ENCODE data around the gene MAN1A1. TPM values are rescaled to one million over a fixed set of nuclear protein-coding genes. Genes with fewer than 3 reads are reported as not detected.
"Not testable (repeated sequence)": the region's sequence is repeated elsewhere in the genome, so short reads cannot be mapped to it uniquely, and the experiment has no call there.

Gene MAN1A1
- total RNA-seq, 1 donor, result 33.4 TPM

GRCh38 chr6:119171088-119171841 lies 178.3 kb downstream of the MAN1A1 start:
- no peak overlapping the region for H3K4me3 ChIP-seq (ENCODE audit: low read length)
- no peaks in the 10 kb centered on the region for H3K9me3 ChIP-seq (ENCODE audit: low read depth, low read length)
- H3K27me3 ChIP-seq (ENCODE audit: insufficient read depth, low read length), result no peaks in the 10 kb centered on the region
- H3K4me1 ChIP-seq (ENCODE audit: insufficient read depth, low read length), result no peaks in the 10 kb centered on the region

- Histone ChIP-seq H3K4me1 (ENCODE audit: insufficient read depth, low read length) (no peaks in the 10 kb centered on the region), H3K9me3 (ENCODE audit: low read depth, low read length) (no peaks in the 10 kb centered on the region), H3K27me3 (ENCODE audit: insufficient read depth, low read length) (no peaks in the 10 kb centered on the region), H3K4me3 (ENCODE audit: low read length) (no peak overlapping the region)
These were observed 179.0 kb downstream of the MAN1A1 start for GRCh38 chr6:119170447-119171087.

- H3K4me3 ChIP-seq (ENCODE audit: low read length), result no peak overlapping the region
- H3K27me3 ChIP-seq (ENCODE audit: insufficient read depth, low read length), result no peaks in the 10 kb centered on the region
- no peaks in the 10 kb centered on the region for H3K9me3 ChIP-seq (ENCODE audit: low read depth, low read length)
- H3K4me1 ChIP-seq (ENCODE audit: insufficient read depth, low read length), result no peaks in the 10 kb centered on the region
These were observed 179.5 kb downstream of the MAN1A1 start for GRCh38 chr6:119170103-119170446.

GRCh38 chr6:119169355-119169754 lies 180.2 kb downstream of the MAN1A1 start:
- H3K4me1 ChIP-seq (ENCODE audit: insufficient read depth, low read length); H3K4me3 ChIP-seq (ENCODE audit: low read length); H3K9me3 ChIP-seq (ENCODE audit: low read depth, low read length); H3K27me3 ChIP-seq (ENCODE audit: insufficient read depth, low read length): not testable (repeated sequence)

GRCh38 chr6:119166024-119166784 lies 183.4 kb downstream of the MAN1A1 start:
- peaks cover 6% of the 10 kb centered on the region for H3K4me1 ChIP-seq (ENCODE audit: insufficient read depth, low read length)
- H3K4me3 ChIP-seq (ENCODE audit: low read length), result no peak overlapping the region
- H3K27me3 ChIP-seq (ENCODE audit: insufficient read depth, low read length), result no peaks in the 10 kb centered on the region
- H3K9me3 ChIP-seq (ENCODE audit: low read depth, low read length), result no peaks in the 10 kb centered on the region

GRCh38 chr6:119163006-119163405 lies 186.6 kb downstream of the MAN1A1 start:
- peaks cover 6% of the 10 kb centered on the region for H3K4me1 ChIP-seq (ENCODE audit: insufficient read depth, low read length)
- no peaks in the 10 kb centered on the region for H3K9me3 ChIP-seq (ENCODE audit: low read depth, low read length)
- H3K4me3 ChIP-seq (ENCODE audit: low read length), result no peak overlapping the region
- H3K27me3 ChIP-seq (ENCODE audit: insufficient read depth, low read length), result no peaks in the 10 kb centered on the region

- Histone ChIP-seq H3K4me1 (ENCODE audit: insufficient read depth, low read length) (peaks cover 6% of the 10 kb centered on the region), H3K27me3 (ENCODE audit: insufficient read depth, low read length) (no peaks in the 10 kb centered on the region), H3K9me3 (ENCODE audit: low read depth, low read length) (no peaks in the 10 kb centered on the region), H3K4me3 (ENCODE audit: low read length) (no peak overlapping the region)
These were observed 187.3 kb downstream of the MAN1A1 start for GRCh38 chr6:119162134-119162775.

- Histone ChIP-seq H3K4me1 (ENCODE audit: insufficient read depth, low read length) (peaks cover 6% of the 10 kb centered on the region), H3K27me3 (ENCODE audit: insufficient read depth, low read length) (no peaks in the 10 kb centered on the region), H3K4me3 (ENCODE audit: low read length) (no peak overlapping the region), H3K9me3 (ENCODE audit: low read depth, low read length) (no peaks in the 10 kb centered on the region)
These were observed 188.1 kb downstream of the MAN1A1 start for GRCh38 chr6:119161438-119161837.

GRCh38 chr6:119160911-119161310 lies 188.7 kb downstream of the MAN1A1 start:
- Histone ChIP-seq H3K4me3 (ENCODE audit: low read length) (no peak overlapping the region), H3K9me3 (ENCODE audit: low read depth, low read length) (no peaks in the 10 kb centered on the region), H3K4me1 (ENCODE audit: insufficient read depth, low read length) (peaks cover 6% of the 10 kb centered on the region), H3K27me3 (ENCODE audit: insufficient read depth, low read length) (no peaks in the 10 kb centered on the region)

- peaks cover 4% of the 10 kb centered on the region for H3K4me1 ChIP-seq (ENCODE audit: insufficient read depth, low read length)
- H3K4me3 ChIP-seq (ENCODE audit: low read length), result no peak overlapping the region
- H3K27me3 ChIP-seq (ENCODE audit: insufficient read depth, low read length), result no peaks in the 10 kb centered on the region
- no peaks in the 10 kb centered on the region for H3K9me3 ChIP-seq (ENCODE audit: low read depth, low read length)
These were observed 191.3 kb downstream of the MAN1A1 start for GRCh38 chr6:119158057-119158848.

- Histone ChIP-seq H3K4me3 (ENCODE audit: low read length) (no peak overlapping the region), H3K27me3 (ENCODE audit: insufficient read depth, low read length) (no peaks in the 10 kb centered on the region), H3K4me1 (ENCODE audit: insufficient read depth, low read length) (no peaks in the 10 kb centered on the region), H3K9me3 (ENCODE audit: low read depth, low read length) (no peaks in the 10 kb centered on the region)
These were observed 192.1 kb downstream of the MAN1A1 start for GRCh38 chr6:119157506-119157815.

GRCh38 chr6:119156757-119157505 lies 192.6 kb downstream of the MAN1A1 start:
- H3K4me3 ChIP-seq (ENCODE audit: low read length), result no peak overlapping the region
- no peaks in the 10 kb centered on the region for H3K9me3 ChIP-seq (ENCODE audit: low read depth, low read length)
- no peaks in the 10 kb centered on the region for H3K27me3 ChIP-seq (ENCODE audit: insufficient read depth, low read length)
- H3K4me1 ChIP-seq (ENCODE audit: insufficient read depth, low read length), result no peaks in the 10 kb centered on the region

GRCh38 chr6:119156082-119156481 lies 193.5 kb downstream of the MAN1A1 start:
- not testable (repeated sequence) for H3K9me3 ChIP-seq (ENCODE audit: low read depth, low read length); H3K27me3 ChIP-seq (ENCODE audit: insufficient read depth, low read length); H3K4me3 ChIP-seq (ENCODE audit: low read length); H3K4me1 ChIP-seq (ENCODE audit: insufficient read depth, low read length)

- no peak overlapping the region for H3K4me3 ChIP-seq (ENCODE audit: low read length)
- H3K4me1 ChIP-seq (ENCODE audit: insufficient read depth, low read length), result peaks cover 12% of the 10 kb centered on the region
- no peaks in the 10 kb centered on the region for H3K27me3 ChIP-seq (ENCODE audit: insufficient read depth, low read length)
- no peaks in the 10 kb centered on the region for H3K9me3 ChIP-seq (ENCODE audit: low read depth, low read length)
These were observed 197.4 kb downstream of the MAN1A1 start for GRCh38 chr6:119152187-119152586.

Data from mononuclear cell (primary cell).